A549 (cell line): ENCODE results near the gene RNF167. TPM values are rescaled to one million over a fixed set of nuclear protein-coding genes. Genes with fewer than 3 reads are reported as not detected.

Experiments used
- ATAC-seq, 2 experiments: fragments of 200-7000 bp in 1 of 2; fragments of >200 bp in 1 of 2; cut with Nextera tagmentation in 1 of 2; cut with Tn5 transposase in 1 of 2; 3 replicates each; pipeline versions ENCODE4 v1.8.0 to v1.9.1; 2018 to 2020; ENCODE audit warnings: mild to moderate bottlenecking in 1 of 2, moderate library complexity in 1 of 2
- CTCF ChIA-PET: fragments of 300-600 bp; sonication (Branson Sonifier 250); formaldehyde crosslinking; extraction: SDS; loops from one replicate; lab custom pipeline; 2021; ENCODE audit warnings: antibody characterized with exemption, inconsistent platforms; lab: Yijun Ruan, JAX
- POLR2A ChIA-PET: fragments of 350-600 bp; formaldehyde crosslinking; extraction: SDS; loops from one replicate; lab custom pipeline; 2021; ENCODE audit warnings: antibody characterized with exemption, inconsistent platforms; lab: Yijun Ruan, JAX
- DNase-seq, 2 experiments: peaks; one replicate each; pipeline versions ENCODE4 v3.0.0 to v3.0.0-alpha.2; 2011 to 2016; ENCODE audit warnings: low read depth in 1 of 2, low spot score in 1 of 2
- FAIRE-seq: peaks from 2 replicates; lab custom pipeline; 2011; peaks lifted over from hg19 to GRCh38; lab: Jason Lieb, UNC
- H3K27ac ChIP-seq, 2 experiments: fragments of >200 bp; sonication (Bioruptor Twin); formaldehyde crosslinking; 3 replicates each; pipeline ENCODE4 v1.5.1; 2016 to 2017
- H3K4me1 ChIP-seq: fragments of >200 bp; sonication (Bioruptor Twin); formaldehyde crosslinking; 3 replicates; pipeline ENCODE4 v1.6.1; 2016
- H3K4me2 ChIP-seq: fragments of >200 bp; sonication (Bioruptor Twin); formaldehyde crosslinking; 3 replicates; pipeline ENCODE4 v1.6.1; 2016
- H3K4me3 ChIP-seq: fragments of >200 bp; sonication (Bioruptor Twin); formaldehyde crosslinking; 3 replicates; pipeline ENCODE4 v1.5.1; 2016
- H3K9me3 ChIP-seq: fragments of >200 bp; sonication (Bioruptor Twin); formaldehyde crosslinking; 3 replicates; pipeline ENCODE4 v1.6.1; 2016
- ATOH8 ChIP-seq: fragments of 250-450 bp; sonication (Bioruptor Pico); IDR thresholded peaks from 2 replicates; pipeline ENCODE4 v1.5.0; 2020; ENCODE audit warnings: low read depth, mild to moderate bottlenecking, moderate library complexity
- CBX8 ChIP-seq: fragments of 200-600 bp; sonication (generic); IDR thresholded peaks from 2 replicates; pipeline ENCODE4 v1.6.1; 2016
- CHD2 ChIP-seq: fragments of 150-350 bp; IDR thresholded peaks from 2 replicates; pipeline ENCODE4 v1.6.1; 2014; ENCODE audit warnings: low read length; ENCODE audit not compliant: partially characterized antibody
- E2F6 ChIP-seq: IDR thresholded peaks from 2 replicates; pipeline ENCODE4 v1.6.1; 2012; ENCODE audit warnings: low read depth, borderline replicate concordance
- EHF ChIP-seq: fragments of 250-450 bp; sonication (Bioruptor Pico); IDR thresholded peaks from 2 replicates; pipeline ENCODE4 v1.5.0; 2020; ENCODE audit warnings: mild to moderate bottlenecking
- EP300 ChIP-seq, 2 experiments: fragments of >200 bp; sonication (Bioruptor Twin); formaldehyde crosslinking; IDR thresholded peaks; 2 replicates in 1 of 2; 3 replicates in 1 of 2; pipeline ENCODE4 v1.6.1; 2016 to 2017
- GATA3 ChIP-seq: IDR thresholded peaks from 2 replicates; pipeline ENCODE4 v1.6.1; 2012; ENCODE audit warnings: borderline replicate concordance
- HDAC2 ChIP-seq: fragments of 200-600 bp; sonication (generic); IDR thresholded peaks from 2 replicates; pipeline ENCODE4 v1.6.1; 2016
- HOXB13 ChIP-seq: fragments of 250-450 bp; sonication (Bioruptor Pico); IDR thresholded peaks from 2 replicates; pipeline ENCODE4 v1.5.0; 2020; ENCODE audit warnings: low read depth, mild to moderate bottlenecking, moderate library complexity
- MAFK ChIP-seq: fragments of 450-650 bp; IDR thresholded peaks from 2 replicates; pipeline ENCODE4 v1.6.1; 2014; ENCODE audit not compliant: partially characterized antibody
- MAX ChIP-seq: IDR thresholded peaks from 2 replicates; pipeline ENCODE4 v1.6.1; 2012
- PBX3 ChIP-seq: IDR thresholded peaks from 2 replicates; pipeline ENCODE4 v1.6.1; 2012
- PHF8 ChIP-seq: fragments of 200-600 bp; sonication (generic); IDR thresholded peaks from 2 replicates; pipeline ENCODE4 v1.6.1; 2016; ENCODE audit warnings: low read depth, mild to moderate bottlenecking, antibody characterized with exemption, moderate library complexity, borderline replicate concordance
- POLR2A ChIP-seq: IDR thresholded peaks from 2 replicates; pipeline ENCODE4 v1.6.1; 2012; ENCODE audit warnings: mild to moderate bottlenecking, low read length
- RAD21 ChIP-seq, 2 experiments: fragments of >200 bp in 1 of 2; sonication (Bioruptor Twin) in 1 of 2; formaldehyde crosslinking in 1 of 2; IDR thresholded peaks in 1 of 2; conservative IDR thresholded peaks in 1 of 2; 2 replicates in 1 of 2; 3 replicates in 1 of 2; pipeline ENCODE4 v1.6.1; 2012 to 2018; ENCODE audit warnings: inconsistent platforms in 1 of 2
- RCOR1 ChIP-seq: fragments of 150-350 bp; IDR thresholded peaks from 2 replicates; pipeline ENCODE4 v1.6.1; 2014; ENCODE audit warnings: antibody characterized with exemption, low read length, low read depth
- RFX5 ChIP-seq: fragments of 450-650 bp; IDR thresholded peaks from 2 replicates; pipeline ENCODE4 v1.7.1; 2014; ENCODE audit warnings: antibody characterized with exemption, mild to moderate bottlenecking, moderate library complexity
- RNF2 ChIP-seq: fragments of 200-600 bp; sonication (generic); IDR thresholded peaks from 2 replicates; pipeline ENCODE4 v1.6.1; 2016; ENCODE audit warnings: low read depth, mild to moderate bottlenecking, antibody characterized with exemption, moderate library complexity, borderline replicate concordance
- TFCP2L1 ChIP-seq: fragments of 250-450 bp; sonication (Bioruptor Pico); IDR thresholded peaks from 2 replicates; pipeline ENCODE4 v1.5.0; 2021; ENCODE audit warnings: mild to moderate bottlenecking
- TP53 ChIP-seq: fragments of 250-450 bp; sonication (Bioruptor Pico); IDR thresholded peaks from 2 replicates; pipeline ENCODE4 v1.5.0; 2021; ENCODE audit warnings: mild to moderate bottlenecking, moderate library complexity
- USF2 ChIP-seq: fragments of 450-650 bp; IDR thresholded peaks from 2 replicates; pipeline ENCODE4 v1.6.1; 2014; ENCODE audit warnings: antibody characterized with exemption
- ZFP36 ChIP-seq: fragments of 450-650 bp; IDR thresholded peaks from 2 replicates; pipeline ENCODE4 v1.6.1; 2014; ENCODE audit warnings: borderline replicate concordance; ENCODE audit not compliant: partially characterized antibody
- WGBS: methylation state at CpG from one replicate; pipeline ENCODE4 v1.1.6; 2017; ENCODE audit errors: missing lambda C conversion rate; 5-methylcytosine and 5-hydroxymethylcytosine counted together
- polyA plus RNA-seq, 4 experiments: library from polyadenylated mRNA; depleted of rRNA in 3 of 4; stranded (reverse); fragments of >200 nt; fragmentation: RNase III in 1 of 4; extraction: RNeasy Plus Mini Kit Qiagen cat#74134 plus additional on column Dnase treatment in 1 of 4; gene quantifications; 2 replicates in 3 of 4; 3 replicates in 1 of 4; pipeline ENCODE4 v1.2.3, GENCODE V29; 2011 to 2017

The RNF167 gene
- polyA plus RNA-seq, 2 of the 4 experiments (the other 2 are of a cell fraction): 86.4 to 98.7 TPM

- TF ChIP-seq RCOR1 (no peak), E2F6 (peak; percentile 71), TFCP2L1 (CRISPR knock-in tag) (0 out of 2 replicates have a peak, but pooled peaks have one; percentile 73), ATOH8 (peak; percentile 86; the same call in 1 of the 2 replicates), PBX3 (peak; percentile 98), HDAC2 (no peak), HOXB13 (CRISPR knock-in tag) (peak; percentile 86), GATA3 (no peak), RFX5 (peak; percentile 79), EHF (peak; percentile 59; the same call in 1 of the 2 replicates), RAD21 (conservative IDR thresholded peaks at IDR 0.05 in 1 of 2, IDR thresholded peaks at IDR 0.05 in 1 of 2) (peak in 1 of 2 experiments; percentile 10; a peak in 1 of 5 replicates), CHD2 (peak; percentile 56), RNF2 (peak; percentile 95; the same call in 1 of the 2 replicates), ZFP36 (no peak), MAFK (peak; percentile 35), EP300 (IDR thresholded peaks at IDR 0.05) (no peak), POLR2A (peak; percentile 59; the same call in 1 of the 2 replicates), USF2 (peak; percentile 9; the same call in 1 of the 2 replicates), MAX (peak; percentile 92), CBX8 (no peak), PHF8 (peak; percentile 47; the same call in 1 of the 2 replicates), TP53 (CRISPR knock-in tag) (peak; percentile 89)
- peaks cover 21% of the 10 kb centered on the region for H3K4me1 ChIP-seq
- H3K27ac ChIP-seq: peak overlapping the region; percentile 94 to 95
- CTCF ChIA-PET: interaction anchor here (0.5 to 11.2 kb wide), 17 partner anchors 10 to 1458 kb away, joined by 3 to 148 read pairs (median 4); partner anchors contain the start of genes CAMTA2, ENO3, PFN1 and RNF167
- POLR2A ChIA-PET: interaction anchor here (0.8 to 6.2 kb wide), 23 partner anchors 9 to 257 kb away, joined by 3 to 83 read pairs (median 4); partner anchors contain the start of genes CAMTA2, ENO3, INCA1 and KIF1C
- ATAC-seq (peak; percentile 89 to 95), DNase-seq (peak; percentile 100), FAIRE-seq (peak; percentile 100)
- peak overlapping the region; percentile 63 for H3K4me3 ChIP-seq
- H3K9me3 ChIP-seq: no peaks in the 10 kb centered on the region
- 2% methylated on average over 42 of the region's 42 CpGs for WGBS
- H3K4me2 ChIP-seq: peak overlapping the region; percentile 89
Observed at GRCh38 chr17:4966844-4967538, 26.9 kb downstream of the RNF167 start.
